H1 (cell line): Measurements from ENCODE around the gene RAB11FIP3. TPM values are rescaled to one million over a fixed set of nuclear protein-coding genes. Genes with fewer than 3 reads are reported as not detected.

Source experiments
- CTCF ChIA-PET: fragments of 300-600 bp; sonication (Branson Sonifier 250); formaldehyde crosslinking; loops from one replicate; lab custom pipeline; 2021; ENCODE audit not compliant: partially characterized antibody; lab: Charles Lee
- POLR2A ChIA-PET: fragments of 300-600 bp; sonication (Branson Sonifier 250); formaldehyde crosslinking; loops from one replicate; lab custom pipeline; 2021; ENCODE audit warnings: inconsistent platforms; ENCODE audit not compliant: partially characterized antibody; lab: Charles Lee
- DNase-seq, 2 experiments: peaks; one replicate each; pipeline versions ENCODE4 v3.0.0 to v3.0.0-alpha.2; 2010 to 2022; ENCODE audit warnings: low spot score in 2 of 2, low read depth in 1 of 2, mixed read lengths in 1 of 2
- FAIRE-seq: peaks from 2 replicates; lab custom pipeline; 2011; peaks lifted over from hg19 to GRCh38; lab: Jason Lieb, UNC
- H2AFZ ChIP-seq: 2 replicates; pipeline ENCODE4 v1.8.1; 2012; ENCODE audit warnings: low read length, inconsistent platforms
- H2AK5ac ChIP-seq: 2 replicates; pipeline ENCODE4 v1.6.1; 2013; ENCODE audit warnings: low read depth, low read length
- H2BK120ac ChIP-seq: replicated peaks from 2 replicates; pipeline ENCODE3; 2013; ENCODE audit warnings: low read depth, low read length, inconsistent platforms
- H2BK12ac ChIP-seq: 2 replicates; pipeline ENCODE4 v1.6.1; 2013; ENCODE audit warnings: low read depth, low read length
- H2BK15ac ChIP-seq: 2 replicates; pipeline ENCODE4 v1.6.1; 2013; ENCODE audit warnings: low read length
- H2BK20ac ChIP-seq: 2 replicates; pipeline ENCODE4 v1.6.1; 2013; ENCODE audit warnings: low read length
- H2BK5ac ChIP-seq: 2 replicates; pipeline ENCODE4 v1.6.1; 2013; ENCODE audit warnings: low read depth, low read length
- H3K14ac ChIP-seq: 2 replicates; pipeline ENCODE4 v1.6.1; 2013; ENCODE audit warnings: inconsistent platforms; ENCODE audit not compliant: insufficient read length
- H3K18ac ChIP-seq: 2 replicates; pipeline ENCODE4 v1.6.1; 2013; ENCODE audit warnings: low read length; ENCODE audit errors: extremely low read depth
- H3K23ac ChIP-seq: 2 replicates; pipeline ENCODE4 v1.6.1; 2013; ENCODE audit warnings: inconsistent platforms; ENCODE audit not compliant: insufficient read length
- H3K23me2 ChIP-seq: 2 replicates; pipeline ENCODE4 v1.6.1; 2013; ENCODE audit warnings: low read depth, low read length
- H3K27ac ChIP-seq: 2 replicates; pipeline ENCODE4 v1.6.1; 2011; ENCODE audit warnings: low read depth, low read length, inconsistent platforms
- H3K27me3 ChIP-seq, 4 experiments: replicated peaks in 1 of 4; 1 replicate in 1 of 4; 2 replicates in 3 of 4; pipeline versions ENCODE4 v1.6.1 to v1.8.1; 2011 to 2013; ENCODE audit warnings: low read length in 3 of 4, mild to moderate bottlenecking in 3 of 4, inconsistent platforms in 2 of 4, mixed read lengths in 2 of 4, moderate library complexity in 1 of 4; ENCODE audit not compliant: control insufficient read depth in 3 of 4, insufficient read depth in 3 of 4; ENCODE audit errors: extremely low read depth in 1 of 4
- H3K36me3 ChIP-seq, 4 experiments: 2 replicates each; pipeline versions ENCODE4 v1.6.1 to v1.8.1; 2011 to 2013; ENCODE audit warnings: mild to moderate bottlenecking in 4 of 4, low read length in 3 of 4, moderate library complexity in 2 of 4, control low read depth in 1 of 4, inconsistent platforms in 1 of 4; ENCODE audit not compliant: insufficient read depth in 4 of 4, control insufficient read depth in 2 of 4
- H3K4ac ChIP-seq: replicated peaks from 2 replicates; pipeline ENCODE3; 2013; ENCODE audit warnings: low read length, low read depth, mixed read lengths, inconsistent platforms; ENCODE audit not compliant: insufficient read length
- H3K4me1 ChIP-seq, 4 experiments: replicated peaks in 1 of 4; 1 replicate in 1 of 4; 2 replicates in 3 of 4; pipeline versions ENCODE4 v1.6.1 to v1.8.1; 2011 to 2013; ENCODE audit warnings: low read length in 3 of 4, inconsistent platforms in 2 of 4, mixed read lengths in 1 of 4; ENCODE audit not compliant: insufficient read depth in 4 of 4, control insufficient read depth in 3 of 4
- H3K4me2 ChIP-seq, 2 experiments: 2 replicates each; pipeline versions ENCODE4 v1.6.1 to v1.8.1; 2011 to 2013; ENCODE audit warnings: low read depth in 2 of 2, low read length in 2 of 2, control low read depth in 1 of 2, inconsistent platforms in 1 of 2, mild to moderate bottlenecking in 1 of 2; ENCODE audit not compliant: insufficient read depth in 1 of 2
- H3K4me3 ChIP-seq, 4 experiments: fragments of 200-600, 300-600 bp in 1 of 4; sonication (generic), shearing (Covaris generic), sonication (Bioruptor Twin) in 1 of 4; 2 replicates each; pipeline versions ENCODE4 v1.5.1 to v1.8.1; 2011 to 2016; ENCODE audit warnings: low read length in 4 of 4, low read depth in 3 of 4, control low read depth in 2 of 4, inconsistent platforms in 2 of 4, mild to moderate bottlenecking in 2 of 4, mixed read lengths in 1 of 4, moderate library complexity in 1 of 4; ENCODE audit not compliant: insufficient read depth in 2 of 4; ENCODE audit errors: extremely low read depth in 1 of 4
- H3K56ac ChIP-seq: replicated peaks from 2 replicates; pipeline ENCODE3; 2013; ENCODE audit warnings: low read depth, mild to moderate bottlenecking, mixed read lengths, low read length, inconsistent platforms; ENCODE audit not compliant: insufficient read length
- H3K79me1 ChIP-seq: 2 replicates; pipeline ENCODE4 v1.6.1; 2013; ENCODE audit warnings: low read depth, low read length, control low read depth
- H3K79me2 ChIP-seq, 2 experiments: 2 replicates each; pipeline versions ENCODE4 v1.6.1 to v1.8.1; 2012 to 2013; ENCODE audit warnings: low read length in 2 of 2, mild to moderate bottlenecking in 2 of 2, inconsistent platforms in 1 of 2; ENCODE audit not compliant: insufficient read depth in 2 of 2, control insufficient read depth in 1 of 2
- H3K9ac ChIP-seq, 4 experiments: replicated peaks in 1 of 4; 1 replicate in 1 of 4; 2 replicates in 3 of 4; pipeline versions ENCODE4 v1.6.1 to v1.8.1; 2011 to 2013; ENCODE audit warnings: low read depth in 3 of 4, low read length in 3 of 4, control low read depth in 2 of 4, mild to moderate bottlenecking in 2 of 4, moderate library complexity in 2 of 4, inconsistent platforms in 1 of 4; ENCODE audit errors: extremely low read depth in 1 of 4
- H3K9me3 ChIP-seq, 2 experiments: 2 replicates each; pipeline versions ENCODE4 v1.6.1 to v1.8.1; 2012 to 2013; ENCODE audit warnings: mild to moderate bottlenecking in 2 of 2, moderate library complexity in 2 of 2, control low read depth in 1 of 2, inconsistent platforms in 1 of 2, low read depth in 1 of 2, low read length in 1 of 2, mixed read lengths in 1 of 2; ENCODE audit not compliant: insufficient read depth in 2 of 2
- H4K20me1 ChIP-seq, 2 experiments: replicated peaks in 1 of 2; 2 replicates each; pipeline versions ENCODE3 to v1.8.1; 2011 to 2013; ENCODE audit warnings: inconsistent platforms in 2 of 2, low read length in 2 of 2, mild to moderate bottlenecking in 1 of 2; ENCODE audit not compliant: insufficient read depth in 2 of 2, control insufficient read depth in 1 of 2
- H4K5ac ChIP-seq: 2 replicates; pipeline ENCODE4 v1.6.1; 2013; ENCODE audit warnings: low read length, low read depth, mixed read lengths, inconsistent platforms; ENCODE audit not compliant: insufficient read length
- H4K8ac ChIP-seq: 2 replicates; pipeline ENCODE4 v1.8.0; 2013; ENCODE audit warnings: mild to moderate bottlenecking, moderate library complexity, low read length, inconsistent platforms; ENCODE audit not compliant: insufficient read depth; ENCODE audit errors: extremely low read depth
- H4K91ac ChIP-seq: replicated peaks from 2 replicates; pipeline ENCODE3; 2013; ENCODE audit warnings: low read length, mixed read lengths, inconsistent platforms; ENCODE audit not compliant: insufficient read length
- CHD2 ChIP-seq: IDR thresholded peaks from 2 replicates; pipeline ENCODE4 v1.6.1; 2012; ENCODE audit warnings: low read length, improper control_type of control experiment
- HDAC2 ChIP-seq, 2 experiments: fragments of 300-600 bp in 1 of 2; sonication (generic) in 1 of 2; IDR thresholded peaks; 2 replicates each; pipeline ENCODE4 v1.6.1; 2011 to 2012; ENCODE audit warnings: low read depth in 2 of 2, low read length in 2 of 2, mild to moderate bottlenecking in 2 of 2, moderate library complexity in 2 of 2, borderline replicate concordance in 1 of 2, inconsistent platforms in 1 of 2
- KDM1A ChIP-seq: fragments of 200-600, 300-600 bp; sonication (generic); IDR thresholded peaks from 2 replicates; pipeline ENCODE4 v1.7.1; 2016; ENCODE audit warnings: mild to moderate bottlenecking, low read length, borderline replicate concordance
- KDM4A ChIP-seq: IDR thresholded peaks from one replicate; pipeline ENCODE4 v1.7.1; 2012; ENCODE audit warnings: low read depth, mild to moderate bottlenecking, moderate library complexity, low read length, inconsistent platforms; ENCODE audit not compliant: severe bottlenecking
- KDM5A ChIP-seq: fragments of 200-600 bp; IDR thresholded peaks from 2 replicates; pipeline ENCODE4 v1.7.1; 2012; ENCODE audit warnings: mild to moderate bottlenecking, low read length, inconsistent platforms, mixed read lengths
- NANOG ChIP-seq: IDR thresholded peaks from 2 replicates; pipeline ENCODE4 v1.6.1; 2011; ENCODE audit warnings: low read length, low read depth, mild to moderate bottlenecking, inconsistent platforms; ENCODE audit not compliant: insufficient read depth, poor library complexity, severe bottlenecking
- SIX5 ChIP-seq: IDR thresholded peaks from 2 replicates; pipeline ENCODE4 v1.6.1; 2011; ENCODE audit warnings: mild to moderate bottlenecking, low read depth, low read length
- SP4 ChIP-seq: IDR thresholded peaks from 2 replicates; pipeline ENCODE4 v1.6.1; 2012; ENCODE audit warnings: low read length, inconsistent platforms
- WGBS, 2 experiments: shearing (Covaris generic) in 1 of 2; methylation state at CpG; one replicate each; pipeline versions ENCODE4 v1.1.6 to v1.1.7; 2013 to 2015; ENCODE audit warnings: low lambda C conversion rate in 2 of 2, mixed read lengths in 2 of 2, inconsistent platforms in 1 of 2, low coverage in 1 of 2, missing lambda C conversion rate in 1 of 2; ENCODE audit not compliant: insufficient replicate concordance in 2 of 2, insufficient coverage in 1 of 2, insufficient read length in 1 of 2; ENCODE audit errors: extremely low coverage in 1 of 2, missing lambda C conversion rate in 1 of 2; 5-methylcytosine and 5-hydroxymethylcytosine counted together
- polyA plus RNA-seq, 7 experiments: library from polyadenylated mRNA; depleted of rRNA in 3 of 7; stranded (reverse) in 5 of 7; unstranded in 2 of 7; fragments of >200 nt in 5 of 7; fragments of 200-250 nt in 2 of 7; gene quantifications; 1 replicate in 5 of 7; 2 replicates in 1 of 7; 4 replicates in 1 of 7; pipeline versions ENCODE4 v1.2.1 to v1.2.3, GENCODE V29; 2011 to 2013; ENCODE audit warnings: missing spikeins in 2 of 7, mixed read lengths in 2 of 7
- total RNA-seq: library from RNA; stranded (reverse); fragmentation: NEBNext Ultra II Directional; extraction: Animal tissue kit (Norgen Biotek cat#: 25700); gene quantifications from 2 replicates; pipeline ENCODE4 v1.2.1, GENCODE V29; 2021

The RAB11FIP3 gene
- total and polyA plus RNA-seq, 2 of the 8 experiments (the other 6 are each of a cell fraction or from before 2014, with no cell fraction given) = 9.3 to 35.2 TPM

GRCh38 chr16:555528-556473, 130.4 kb downstream of the RAB11FIP3 start:
- DNase-seq = no peak
- POLR2A ChIA-PET = interaction anchor here (0.9 to 2.2 kb wide), 8 partner anchors 11 to 75 kb away, joined by 3 to 8 read pairs (median 4); partner anchors contain the start of genes CAPN15, NHLRC4, PIGQ and WFIKKN1
- WGBS, 2 experiments = 83% methylated on average over 23 of the region's 32 CpGs; no CpG with 5 or more reads in 1 of the 2 experiments

More at GRCh38 chr16:555528-556473, 130.4 kb downstream of the RAB11FIP3 start:
- no peak overlapping the region for H3K4ac ChIP-seq
- TF ChIP-seq KDM1A (no peak), SIX5 (no peak), KDM5A (no peak), KDM4A (no peak), HDAC2 (IDR thresholded peaks at IDR 0.05; ENCODE audit: borderline replicate concordance in 1 of 2, low read depth in 2 of 2, low read length in 2 of 2) (no peak), NANOG (no peak), CHD2 (no peak), SP4 (no peak)
- H3K4me2 ChIP-seq = no peak overlapping the region
- H4K91ac ChIP-seq = no peak overlapping the region
- CTCF ChIA-PET = interaction anchor here (1.0 to 3.9 kb wide), 7 partner anchors 9 to 68 kb away, joined by 3 to 21 read pairs (median 5); no protein-coding TSS in a partner anchor
- H3K18ac ChIP-seq = no peak overlapping the region
- peaks cover 14 to 28% (median 20%) of the 10 kb centered on the region in 4 experiments; a peak in 6 of 7 replicates for H3K27me3 ChIP-seq
- H3K36me3 ChIP-seq = peaks cover 0 to 16% (median 2%) of the 10 kb centered on the region in 4 experiments; a peak in 1 of 8 replicates
- no peak for FAIRE-seq
- no peak overlapping the region for H2BK20ac ChIP-seq
- peaks cover 6% of the 10 kb centered on the region; the same call in 1 of the 2 replicates for H3K23me2 ChIP-seq
- H4K20me1 ChIP-seq = peaks cover 0 to 2% of the 10 kb centered on the region in 2 experiments
- H3K56ac ChIP-seq = no peak overlapping the region
- no peaks in the 10 kb centered on the region for H3K79me2 ChIP-seq
- peaks cover 0 to 10% (median 2%) of the 10 kb centered on the region in 4 experiments; a peak in 4 of 7 replicates for H3K4me1 ChIP-seq
- H3K27ac ChIP-seq = no peak overlapping the region
- H4K5ac ChIP-seq = no peak overlapping the region
- H3K4me3 ChIP-seq = no peak overlapping the region
- no peaks in the 10 kb centered on the region; the same call in 1 of the 2 replicates for H3K79me1 ChIP-seq
- no peak overlapping the region for H2BK12ac ChIP-seq
- peak overlapping the region; percentile 25; the same call in 1 of the 2 replicates for H4K8ac ChIP-seq
- no peak overlapping the region for H3K23ac ChIP-seq
- no peak overlapping the region for H3K14ac ChIP-seq
- no peak overlapping the region for H2AK5ac ChIP-seq
- H3K9me3 ChIP-seq = no peaks in the 10 kb centered on the region
- no peak overlapping the region for H2BK5ac ChIP-seq
- no peak overlapping the region for H3K9ac ChIP-seq
- H2BK15ac ChIP-seq = no peak overlapping the region
- no peak overlapping the region for H2BK120ac ChIP-seq
- no peak overlapping the region for H2AFZ ChIP-seq
